Measurements from ENCODE around the gene TRPV5. TPM values are rescaled to one million over a fixed set of nuclear protein-coding genes. Genes with fewer than 3 reads are reported as not detected.

TRPV5 gene
- total and polyA plus RNA-seq, 2 of the 4 experiments (the other 2 are of a cell fraction) = not detected

DNA sequence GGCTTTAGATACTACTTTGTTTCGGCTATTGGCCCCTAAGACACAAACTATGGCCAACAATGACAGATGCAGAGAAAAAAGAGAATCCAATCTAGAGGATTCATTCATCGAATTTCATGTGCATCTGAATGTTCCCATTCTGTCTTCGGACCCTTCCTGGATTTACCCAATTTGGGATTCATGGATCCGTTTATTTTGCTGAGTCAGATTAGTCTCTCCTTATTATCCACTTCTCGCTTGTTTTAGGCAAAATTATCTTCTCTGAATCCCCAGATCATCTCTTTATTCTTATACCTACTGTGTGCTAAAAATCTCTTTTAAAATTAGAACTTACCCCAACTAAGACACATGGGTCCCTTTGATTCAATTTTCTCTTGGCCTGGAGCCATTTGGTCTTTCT is 54.5 kb downstream of the TRPV5 start:
- Histone ChIP-seq H3K4ac (ENCODE audit: low read depth, low read length) (no peak overlapping the region), H3K56ac (ENCODE audit: extremely low read depth, insufficient read depth, low read length) (no peak overlapping the region), H2AK9ac (replicated peaks; ENCODE audit: low read depth, low read length, poor library complexity) (no peak overlapping the region), H3K9me1 (ENCODE audit: insufficient read depth, low read length) (no peaks in the 10 kb centered on the region), H2AFZ (replicated peaks; ENCODE audit: low read length, poor library complexity) (no peak overlapping the region), H3K23ac (ENCODE audit: low read depth, low read length) (no peak overlapping the region), H2BK5ac (ENCODE audit: low read depth, low read length, poor library complexity, severe bottlenecking) (no peak overlapping the region), H4K8ac (ENCODE audit: low read depth in 2 of 2, low read length in 2 of 2) (no peak overlapping the region), H3K79me1 (ENCODE audit: low read depth in 1 of 2, low read length in 2 of 2) (no peaks in the 10 kb centered on the region), H4K91ac (ENCODE audit: insufficient read depth, low read depth, low read length) (no peak overlapping the region), H3K9ac (ENCODE audit: low read depth, low read length) (no peak overlapping the region), H3K9me3 (ENCODE audit: control insufficient read depth, insufficient read depth, low read length) (no peaks in the 10 kb centered on the region; the same call in 1 of the 2 replicates), H4K20me1 (ENCODE audit: insufficient read depth, low read length) (no peaks in the 10 kb centered on the region), H3K4me2 (ENCODE audit: low read depth, low read length) (no peak overlapping the region), H2BK20ac (ENCODE audit: low read depth, low read length) (no peak overlapping the region), H3K36me3 (ENCODE audit: control insufficient read depth, insufficient read depth, low read length) (no peaks in the 10 kb centered on the region), H4K5ac (ENCODE audit: low read depth, low read length) (no peak overlapping the region), H2BK15ac (ENCODE audit: low read depth, low read length) (no peak overlapping the region), H2BK120ac (ENCODE audit: low read depth, low read length) (no peak overlapping the region), H3K4me1 (ENCODE audit: control insufficient read depth, insufficient read depth, low read length) (no peaks in the 10 kb centered on the region), H3K18ac (ENCODE audit: low read depth, low read length) (no peak overlapping the region), H3K27ac (ENCODE audit: insufficient read depth, low read length) (no peak overlapping the region), H3K4me3 (ENCODE audit: insufficient read depth, low read depth, low read length) (no peak overlapping the region), H3K14ac (replicated peaks; ENCODE audit: low read depth, low read length) (no peak overlapping the region), H3K27me3 (ENCODE audit: control insufficient read depth, insufficient read depth, low read length) (no peaks in the 10 kb centered on the region), H2AK5ac (ENCODE audit: low read depth, low read length) (no peak overlapping the region)
- TF ChIP-seq CEBPB (IDR thresholded peaks at IDR 0.05; ENCODE audit: low read depth, low read length) = no peak
- no peak for TF ChIP-seq POLR2A (IDR thresholded peaks at IDR 0.05; ENCODE audit: low read depth, low read length)
- no peak for TF ChIP-seq SMC3 (IDR thresholded peaks at IDR 0.05; ENCODE audit: low read depth, low read length)
- TF ChIP-seq MAZ (IDR thresholded peaks at IDR 0.05; ENCODE audit: borderline replicate concordance, low read depth, low read length) = no peak
- TF ChIP-seq FOS (IDR thresholded peaks at IDR 0.05; ENCODE audit: low read depth, low read length) = no peak
- TF ChIP-seq MAFK (IDR thresholded peaks at IDR 0.05; ENCODE audit: low read depth, low read length) = peak; percentile 73
- no peak for TF ChIP-seq USF2 (IDR thresholded peaks at IDR 0.05; ENCODE audit: low read depth, low read length)
- TF ChIP-seq, protein P1, sequence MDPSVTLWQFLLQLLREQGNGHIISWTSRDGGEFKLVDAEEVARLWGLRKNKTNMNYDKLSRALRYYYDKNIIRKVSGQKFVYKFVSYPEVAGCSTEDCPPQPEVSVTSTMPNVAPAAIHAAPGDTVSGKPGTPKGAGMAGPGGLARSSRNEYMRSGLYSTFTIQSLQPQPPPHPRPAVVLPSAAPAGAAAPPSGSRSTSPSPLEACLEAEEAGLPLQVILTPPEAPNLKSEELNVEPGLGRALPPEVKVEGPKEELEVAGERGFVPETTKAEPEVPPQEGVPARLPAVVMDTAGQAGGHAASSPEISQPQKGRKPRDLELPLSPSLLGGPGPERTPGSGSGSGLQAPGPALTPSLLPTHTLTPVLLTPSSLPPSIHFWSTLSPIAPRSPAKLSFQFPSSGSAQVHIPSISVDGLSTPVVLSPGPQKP (IDR thresholded peaks at IDR 0.05; ENCODE audit: borderline replicate concordance, low read depth, low read length) = no peak
- POLR2A ChIA-PET (ENCODE audit: unreplicated experiment) = no interaction called here
- 64% methylated on average over 3 of the region's 5 CpGs; no CpG with 5 or more reads in 1 of the 2 experiments for WGBS, 2 experiments (ENCODE audit: extremely low coverage in 2 of 2, insufficient read length in 1 of 2)
- in situ Hi-C loops (cut with MboI; ENCODE audit: low sequenced_read_pairs) = no loop called here
- DNase-seq = no peak
- CTCF ChIA-PET = no interaction called here
- no peak for ATAC-seq (ENCODE audit: low read depth)
- intact Hi-C loops (cut with micrococcal nuclease) = no loop called here
- dilution Hi-C loops (cut with HindIII; ENCODE audit: low sequenced_read_pairs, unreplicated experiment) = no loop called here
- no TSS peak for BruUV-seq (replicated peaks)
